HG03280 (cell line): ENCODE measurements around the gene EDC3.
"Not testable (repeated sequence)": the region's sequence is repeated elsewhere in the genome, so short reads cannot be mapped to it uniquely, and the experiment has no call there.

Experiments
- ATAC-seq: cut with Tn5 transposase; IDR thresholded peaks from one replicate; pipeline ENCODE4 v1.9.1; 2021; ENCODE audit warnings: mild to moderate bottlenecking, moderate library complexity; ENCODE audit not compliant: unreplicated experiment

The EDC3 gene

DNA sequence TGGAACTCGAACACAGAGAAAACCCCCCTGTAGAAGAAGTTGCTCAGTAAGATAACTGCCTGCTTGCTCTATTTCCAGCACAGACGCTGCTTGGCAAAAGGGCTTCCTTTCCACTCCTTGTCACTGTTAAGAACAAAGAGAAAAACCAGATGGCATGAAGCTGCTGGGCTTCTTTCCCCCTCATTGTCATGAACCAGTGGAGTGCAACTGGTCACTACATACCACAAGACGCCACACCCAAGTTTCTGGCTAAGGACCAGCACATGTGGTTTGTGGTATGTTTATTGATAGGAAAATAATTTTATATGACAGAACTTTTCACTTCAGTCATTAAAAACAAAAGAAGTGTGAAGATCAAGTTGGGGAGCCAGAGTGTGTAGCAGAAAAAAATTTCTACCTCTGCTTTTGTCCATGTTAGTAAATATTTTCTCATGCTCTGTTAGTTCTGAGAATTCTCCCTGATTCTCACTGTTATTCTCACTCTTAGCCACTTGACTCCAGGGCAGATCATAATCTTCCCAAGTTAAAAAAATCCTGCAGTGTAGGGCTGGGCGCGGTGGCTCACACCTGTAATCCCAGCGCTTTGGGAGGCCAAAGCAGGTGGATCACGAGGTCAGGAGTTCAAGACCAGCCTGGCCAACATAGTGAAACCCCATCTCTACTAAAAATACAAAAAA, 42.3 kb downstream of the EDC3 start:
- ATAC-seq = no peak

DNA sequence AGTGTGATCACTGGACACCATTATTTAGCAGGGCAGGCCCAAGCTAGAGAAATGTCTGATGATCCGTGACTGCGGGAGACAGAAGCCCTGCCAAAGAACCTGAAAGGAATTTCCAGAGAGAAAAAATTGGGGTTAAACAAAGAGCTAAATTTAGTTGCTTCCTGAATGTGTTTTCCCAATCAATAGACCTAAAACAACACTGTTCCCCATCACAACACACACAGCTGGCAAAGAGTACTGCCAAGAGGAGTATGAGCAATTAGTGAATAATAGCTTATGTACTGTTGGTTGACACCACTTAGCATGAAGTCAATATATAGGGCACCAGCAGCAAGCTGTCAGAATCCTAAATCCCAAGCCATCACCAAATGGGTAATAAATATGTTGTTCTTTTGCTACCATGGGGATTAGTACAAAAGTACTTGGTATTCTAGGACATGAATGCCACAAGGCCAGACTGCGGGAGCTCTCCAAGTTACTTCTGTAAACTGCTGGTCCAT, 44.5 kb downstream of the EDC3 start:
- ATAC-seq = no peak

DNA sequence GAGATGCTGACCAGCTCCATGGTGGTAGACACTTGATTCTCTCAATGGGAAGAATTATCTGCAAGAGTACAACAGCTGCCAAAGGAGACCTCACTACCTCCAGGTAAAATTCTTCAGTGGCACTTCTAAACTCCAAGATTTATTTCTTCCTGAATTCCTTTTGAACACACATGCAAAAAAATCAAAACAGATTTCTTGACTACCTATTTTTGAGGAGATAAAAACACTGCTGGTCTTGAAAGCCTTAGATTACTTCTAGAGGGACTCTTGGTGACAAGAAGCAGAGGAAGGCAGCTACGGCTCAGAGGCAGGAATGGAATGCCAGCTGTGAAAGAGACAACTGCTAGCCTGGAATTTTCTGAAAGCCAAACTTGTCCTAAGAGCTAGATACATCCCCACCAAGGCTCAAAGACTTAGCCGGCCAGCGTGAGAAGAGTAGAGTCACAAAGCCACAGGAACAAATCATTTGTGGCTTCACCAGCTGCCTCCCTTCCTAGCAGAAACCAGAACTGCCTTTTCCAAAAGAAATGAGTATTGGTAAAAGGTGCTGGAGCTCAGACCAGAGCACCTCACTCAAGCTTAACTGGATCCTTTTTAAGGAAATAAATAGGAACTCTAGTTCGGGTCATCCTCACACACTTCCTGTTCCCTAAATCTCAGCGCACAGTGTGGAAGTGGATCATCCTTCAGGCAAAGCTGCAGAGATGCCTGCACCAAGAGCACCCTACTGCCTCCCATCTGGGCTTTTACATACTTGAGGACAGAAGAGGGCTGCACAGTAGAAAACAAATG, 47.6 kb downstream of the EDC3 start:
- ATAC-seq = no peak

DNA sequence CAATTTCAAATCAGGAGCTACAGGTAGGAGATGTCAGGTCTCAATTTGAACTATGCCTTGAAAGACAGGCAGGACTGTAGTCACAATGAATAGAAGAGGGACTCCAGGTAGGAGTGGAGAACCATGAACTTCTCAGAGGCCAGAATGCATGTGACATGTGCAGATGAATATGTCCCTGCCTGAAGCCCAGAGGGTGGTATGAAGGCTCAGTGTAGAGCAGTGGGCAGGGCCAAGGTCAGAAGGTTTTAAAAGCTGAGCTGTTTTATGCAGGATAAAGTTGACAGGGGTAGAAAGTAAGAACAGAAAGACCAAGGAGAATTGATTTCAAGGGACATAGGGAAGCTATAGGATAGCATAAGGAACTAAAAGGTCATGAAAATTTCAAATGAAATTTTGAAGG, 49.3 kb downstream of the EDC3 start:
- no peak for ATAC-seq

DNA sequence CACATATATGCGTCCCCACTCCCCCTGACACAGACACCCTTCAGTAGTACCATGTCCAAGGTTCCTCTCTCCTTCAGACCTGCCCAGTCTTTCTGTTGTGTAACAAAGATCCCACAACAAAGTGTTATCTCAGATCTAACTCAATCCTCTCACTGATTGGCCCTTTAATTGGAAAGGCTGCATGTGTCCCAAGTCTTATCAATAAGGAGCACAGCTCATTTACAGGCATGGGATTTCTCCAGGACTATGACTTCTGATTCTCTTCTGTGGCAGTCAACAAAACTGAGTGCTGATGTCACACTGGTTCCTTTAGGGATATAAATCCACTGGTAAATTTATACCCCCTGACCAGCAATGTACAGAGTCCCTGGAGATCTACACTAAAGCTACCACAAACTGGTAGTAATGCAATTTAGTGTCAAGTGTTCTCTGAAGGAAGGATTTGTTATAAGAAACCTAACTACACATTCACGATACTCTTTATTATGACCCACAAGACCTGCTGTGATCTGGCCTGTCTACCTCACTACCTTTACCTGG, 52.1 kb downstream of the EDC3 start:
- no peak for ATAC-seq

DNA sequence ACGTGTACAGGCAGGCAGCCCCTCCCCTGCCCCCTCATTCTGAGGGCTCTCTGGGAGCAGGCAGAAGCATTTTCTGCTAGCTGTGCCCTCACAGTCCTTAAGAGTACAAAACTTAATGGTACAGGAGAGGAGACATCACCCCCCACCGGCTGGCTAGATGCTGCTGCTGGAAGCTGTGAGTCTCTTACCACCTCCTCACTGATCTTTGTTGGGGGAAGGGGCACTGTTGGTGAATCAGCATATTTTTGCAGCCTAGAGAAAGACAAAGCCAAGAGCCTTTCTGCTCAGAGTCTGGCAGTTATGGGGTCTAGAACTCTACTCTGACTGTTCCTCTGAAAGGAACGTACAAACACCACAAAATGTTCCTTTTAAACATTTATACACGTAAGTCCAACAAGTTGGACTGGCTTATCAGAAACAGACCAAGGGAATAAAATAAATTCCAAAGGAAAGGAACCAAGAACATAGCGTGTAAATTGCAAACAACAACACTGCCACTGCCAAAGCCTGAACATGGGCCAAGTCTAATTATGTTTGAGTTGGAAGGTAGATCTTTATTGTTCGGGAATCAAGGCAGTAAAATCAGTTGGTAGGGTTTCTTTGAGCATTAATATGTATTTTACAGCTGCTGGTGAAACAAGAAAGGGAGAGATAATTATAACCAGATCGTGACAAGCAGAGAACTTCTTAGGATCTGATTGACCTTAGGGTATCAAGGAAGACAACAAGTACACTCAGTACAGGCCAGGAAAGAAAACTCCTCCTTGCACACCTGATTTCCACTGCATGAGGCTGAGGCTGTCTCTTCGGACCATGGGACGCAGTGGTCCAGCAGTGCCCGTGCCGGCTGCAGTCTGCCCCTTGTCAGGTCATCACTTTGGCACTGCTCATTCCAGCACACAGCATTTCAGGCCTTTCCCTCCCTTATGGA, 52.8 kb downstream of the EDC3 start:
- no peak for ATAC-seq

DNA sequence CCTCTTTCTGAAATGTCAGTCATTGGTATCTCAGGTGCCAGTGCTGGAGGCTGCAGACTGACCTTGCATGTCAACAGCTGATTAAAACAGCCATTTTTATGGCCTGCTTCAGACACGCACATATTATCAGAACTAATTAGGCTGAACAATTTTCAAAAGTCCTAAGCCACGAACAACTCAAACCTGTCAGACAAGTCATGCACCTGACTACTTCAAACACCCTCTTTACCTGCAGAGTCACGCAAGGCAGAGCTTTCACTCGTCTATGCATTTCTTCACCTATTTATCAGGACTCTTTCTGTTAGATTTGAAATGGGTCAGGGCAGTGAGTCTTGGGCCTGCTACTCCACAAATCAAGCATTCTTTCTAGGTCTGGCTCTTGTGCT, 53.5 kb downstream of the EDC3 start:
- no peak for ATAC-seq

DNA sequence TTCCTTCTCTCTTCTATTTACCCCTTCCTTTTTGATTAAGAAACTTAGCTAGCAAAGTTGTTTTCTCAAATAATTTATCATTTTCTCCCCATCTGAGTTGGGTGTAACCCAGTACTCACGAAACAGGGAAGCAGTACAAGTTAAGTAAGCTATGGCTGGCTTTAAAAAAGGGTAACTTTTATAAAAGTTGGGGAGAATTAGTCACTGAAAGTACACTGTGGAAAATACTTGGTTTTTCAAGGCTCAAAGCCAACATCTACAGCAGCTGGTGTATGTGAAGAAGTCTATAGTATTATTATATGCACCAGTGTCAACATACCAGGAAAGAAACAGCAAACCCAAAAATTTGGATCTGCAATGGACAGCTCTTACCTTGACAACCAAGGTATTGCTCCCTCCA, 54.7 kb downstream of the EDC3 start:
- ATAC-seq = no peak

DNA sequence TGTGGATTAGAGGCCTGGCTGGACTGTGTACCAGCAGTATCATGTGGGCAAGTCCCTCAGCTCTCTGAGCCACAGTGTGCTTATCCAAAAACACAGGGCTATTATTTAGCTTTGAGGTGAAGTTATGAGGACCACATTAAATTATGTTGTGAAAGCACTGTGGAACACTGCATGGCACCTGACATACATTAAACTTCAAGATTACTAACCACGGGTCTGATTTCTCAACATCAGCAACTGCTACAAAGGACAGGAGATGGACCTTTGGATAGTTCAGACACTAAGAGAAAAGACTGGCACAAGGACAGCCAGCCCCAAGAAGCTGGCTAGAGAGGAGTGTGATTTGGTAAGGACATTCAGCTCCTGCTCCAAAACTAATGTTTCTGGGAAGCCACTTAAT, 58.8 kb downstream of the EDC3 start:
- no peak for ATAC-seq

DNA sequence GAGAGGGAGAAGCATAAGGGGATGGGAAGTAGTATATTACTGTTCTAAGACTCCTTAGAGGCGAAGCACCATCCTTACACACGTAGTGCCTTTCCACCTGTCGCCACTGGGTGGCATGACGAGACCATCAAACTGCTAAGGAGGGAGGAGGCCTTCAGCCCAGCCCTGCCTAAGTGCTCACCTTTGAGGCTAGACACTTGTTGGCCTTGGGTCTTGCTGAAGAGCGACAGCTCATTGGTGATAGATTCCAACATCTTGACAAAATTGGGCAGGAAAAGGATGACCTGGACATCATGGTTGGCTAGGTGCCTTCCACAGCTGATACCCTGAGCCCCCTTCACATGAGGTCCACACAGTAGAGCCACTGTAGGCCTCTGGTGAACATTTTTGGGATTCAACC, 60.6 kb downstream of the EDC3 start:
- ATAC-seq = no peak

DNA sequence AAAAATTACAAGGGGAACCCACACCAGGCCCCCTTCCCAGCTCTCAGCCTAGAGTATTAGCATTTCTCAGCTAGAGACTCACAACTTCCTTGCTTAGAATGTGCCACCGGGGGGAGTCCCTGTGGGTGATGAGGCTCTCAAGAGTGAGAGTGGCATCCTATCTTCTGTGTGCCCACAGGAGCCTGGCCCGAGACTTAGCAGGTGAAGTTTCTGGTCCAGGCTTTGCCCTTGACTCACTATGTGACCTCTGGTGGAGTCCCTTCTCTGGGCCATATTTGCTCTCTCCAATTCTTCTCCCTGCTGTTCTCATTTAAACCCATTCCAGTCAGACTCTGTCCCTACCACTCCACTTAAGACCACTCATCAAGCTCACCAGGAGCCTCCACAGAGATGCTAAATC, 62.0 kb downstream of the EDC3 start:
- no peak for ATAC-seq

DNA sequence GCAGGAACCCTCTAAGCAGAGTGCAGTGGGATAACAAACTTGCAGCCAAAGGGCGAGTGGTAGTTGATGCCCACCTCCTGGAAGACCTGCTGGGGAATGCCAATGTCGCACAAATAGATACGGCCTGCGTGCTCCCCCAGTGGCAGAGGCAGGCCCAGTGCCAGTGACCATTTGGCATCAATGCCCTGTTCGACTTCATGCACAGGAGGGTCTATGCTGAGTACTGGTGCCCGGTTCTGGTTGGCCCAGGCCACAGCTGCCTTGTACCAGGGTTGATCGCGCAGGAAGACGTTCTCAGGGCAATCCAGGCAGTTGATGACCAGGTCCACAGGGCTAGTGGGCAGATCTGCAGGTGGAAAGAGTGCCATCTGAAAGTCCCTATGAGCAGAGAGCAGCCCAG, 63.2 kb downstream of the EDC3 start:
- no peak for ATAC-seq

DNA sequence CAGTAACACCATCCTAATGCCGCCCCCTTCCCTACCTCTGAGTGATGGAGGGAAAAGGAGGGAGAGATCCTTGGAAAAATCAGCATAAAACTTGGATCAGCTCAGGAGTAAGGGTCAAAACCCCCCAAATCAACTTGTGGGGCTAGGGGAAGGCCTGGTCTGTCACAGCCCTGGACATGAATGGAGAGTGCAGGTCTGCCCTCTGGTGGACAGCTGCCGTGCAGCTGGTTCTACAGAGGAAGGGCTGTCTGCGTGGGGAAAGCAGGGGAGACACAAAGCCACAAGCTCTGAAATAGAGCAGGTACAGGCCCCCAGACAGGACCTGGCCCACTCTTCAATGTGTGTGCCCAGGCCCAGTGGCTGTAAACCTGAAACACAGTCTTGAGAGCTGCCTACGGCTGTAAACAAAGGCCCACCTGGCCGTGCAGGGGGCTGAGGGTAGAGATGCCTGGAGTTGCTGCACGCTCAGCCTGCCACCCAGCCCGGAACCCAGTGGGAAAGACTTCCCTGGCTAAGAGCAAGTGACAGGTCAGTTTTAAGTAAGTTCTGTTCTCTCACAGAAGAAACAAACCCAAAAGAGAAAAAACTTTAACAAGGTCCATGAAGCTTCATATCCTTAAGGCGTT, 63.8 kb downstream of the EDC3 start:
- no peak for ATAC-seq

DNA sequence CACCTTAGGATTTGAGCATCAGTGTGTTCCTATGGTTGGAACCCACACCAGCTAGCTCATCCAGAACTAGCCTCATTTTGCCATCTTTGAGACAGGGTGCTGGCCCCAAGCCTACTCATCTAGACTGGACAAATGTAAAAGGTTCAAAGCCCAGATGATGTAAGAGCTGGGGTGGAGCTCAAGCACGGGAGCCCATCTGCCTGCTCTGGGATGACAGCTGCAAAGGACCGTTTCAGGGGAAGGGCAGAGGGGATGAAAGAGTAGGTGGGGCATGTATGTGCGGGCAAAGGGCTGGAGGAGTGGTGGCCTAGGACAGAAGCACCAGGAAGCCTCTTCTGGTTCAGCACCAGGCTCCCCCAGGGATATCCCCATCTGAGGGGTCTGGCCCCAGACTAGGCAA, 64.4 kb downstream of the EDC3 start:
- no peak for ATAC-seq

DNA sequence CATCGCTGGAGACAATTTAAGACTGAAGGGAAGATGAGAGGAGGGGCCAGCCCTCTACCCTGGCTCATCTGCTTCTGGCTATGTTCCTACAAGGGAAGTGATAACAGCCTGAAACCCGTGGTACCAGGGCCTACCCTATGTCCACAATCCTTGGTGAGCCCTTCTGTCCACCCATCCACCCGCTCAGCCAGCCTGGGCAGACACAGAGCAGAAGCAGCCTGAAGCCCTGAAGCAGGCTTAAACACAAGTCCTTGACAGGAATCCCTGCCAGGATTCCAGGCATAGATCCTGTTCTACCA, 64.8 kb downstream of the EDC3 start:
- no peak for ATAC-seq

DNA sequence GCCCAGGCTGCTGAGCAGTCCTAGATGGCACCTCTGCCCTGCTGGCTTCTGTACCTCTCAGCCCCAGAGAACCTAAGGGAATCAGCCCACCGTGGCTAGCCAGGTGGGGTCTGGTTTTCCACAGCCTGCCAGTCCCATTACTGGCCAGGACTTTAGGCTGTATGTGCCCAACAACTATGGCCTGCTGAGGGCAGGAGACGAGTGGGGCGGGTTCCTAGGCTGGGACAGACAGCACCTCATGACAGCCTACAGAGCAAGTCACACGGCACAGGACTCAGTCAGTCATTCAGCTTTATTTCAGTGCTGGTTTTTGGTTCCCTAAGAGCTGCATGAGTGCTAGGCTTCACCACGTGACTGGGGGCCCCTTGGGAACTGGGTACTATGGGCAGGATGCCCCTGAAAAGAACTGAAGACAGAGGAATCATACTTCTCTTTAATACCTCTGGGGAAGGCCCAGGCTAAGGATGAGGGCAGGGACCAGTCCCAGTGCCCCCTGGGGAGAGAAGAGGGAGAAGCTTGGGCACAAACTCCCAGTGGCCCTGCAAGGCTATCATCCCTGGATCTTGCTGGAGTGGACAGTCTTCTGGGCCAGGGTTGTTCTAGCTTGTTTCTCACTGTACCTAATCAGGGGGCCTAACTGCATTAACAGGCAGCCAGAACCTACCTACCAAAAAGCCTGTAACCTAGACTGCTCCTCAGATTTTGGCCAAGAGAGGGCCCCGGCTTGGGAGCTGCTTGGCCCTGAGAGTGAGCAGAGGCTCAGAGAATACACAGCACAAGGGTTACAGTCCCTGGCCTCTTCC, 65.3 kb downstream of the EDC3 start:
- no peak for ATAC-seq

DNA sequence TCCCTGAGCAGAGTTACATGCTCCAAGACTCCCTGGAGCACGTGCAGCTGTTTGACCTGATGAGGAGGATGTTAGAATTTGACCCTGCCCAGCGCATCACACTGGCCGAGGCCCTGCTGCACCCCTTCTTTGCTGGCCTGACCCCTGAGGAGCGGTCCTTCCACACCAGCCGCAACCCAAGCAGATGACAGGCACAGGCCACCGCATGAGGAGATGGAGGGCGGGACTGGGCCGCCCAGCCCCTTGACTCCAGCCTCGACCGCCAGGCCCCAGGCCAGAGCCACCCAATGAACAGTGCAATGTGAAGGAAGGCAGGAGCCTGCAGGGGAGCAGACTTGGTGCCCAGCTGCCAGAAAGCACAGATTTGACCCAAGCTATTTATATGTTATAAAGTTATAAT, 66.1 kb downstream of the EDC3 start:
- not testable (repeated sequence) for ATAC-seq

DNA sequence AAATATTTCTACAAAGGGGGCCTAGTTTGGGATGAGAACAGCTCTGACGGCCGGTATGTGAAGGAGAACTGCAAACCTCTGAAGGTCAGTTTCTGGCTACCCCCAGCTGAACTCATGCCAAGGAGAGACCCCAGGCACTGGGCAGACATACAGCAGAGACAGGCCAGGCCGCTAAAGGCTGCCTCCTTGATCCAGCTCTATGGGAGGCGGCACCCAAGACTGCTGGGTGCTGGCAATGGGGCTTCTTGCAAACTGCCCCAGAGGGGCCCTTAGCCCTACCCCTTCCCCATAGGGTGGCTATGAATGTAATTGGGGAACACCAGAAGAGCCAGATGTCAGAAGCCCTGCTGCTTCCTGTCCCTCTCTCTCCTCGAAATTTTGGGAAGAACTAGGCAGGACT, 66.9 kb downstream of the EDC3 start:
- no peak for ATAC-seq

DNA sequence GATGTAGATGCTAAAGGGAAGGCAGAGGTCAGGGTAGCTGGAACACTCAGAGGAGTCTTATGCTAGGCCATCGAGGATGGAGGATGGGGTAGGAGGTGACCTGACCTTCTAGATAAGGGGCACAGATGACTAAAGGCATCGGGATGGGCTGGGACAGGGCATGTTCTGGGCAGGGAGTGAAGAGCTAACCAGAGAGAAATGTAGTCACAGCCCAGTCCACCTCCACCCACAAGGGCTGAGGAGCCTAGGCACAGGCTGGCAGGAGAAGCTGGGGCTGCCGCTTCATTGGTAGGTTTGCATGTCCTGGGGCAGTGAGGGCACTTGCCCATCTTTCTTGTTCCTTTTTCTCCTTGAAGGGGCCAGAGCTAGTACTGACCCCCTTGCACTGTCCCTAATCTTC, 67.6 kb downstream of the EDC3 start:
- ATAC-seq = no peak

DNA sequence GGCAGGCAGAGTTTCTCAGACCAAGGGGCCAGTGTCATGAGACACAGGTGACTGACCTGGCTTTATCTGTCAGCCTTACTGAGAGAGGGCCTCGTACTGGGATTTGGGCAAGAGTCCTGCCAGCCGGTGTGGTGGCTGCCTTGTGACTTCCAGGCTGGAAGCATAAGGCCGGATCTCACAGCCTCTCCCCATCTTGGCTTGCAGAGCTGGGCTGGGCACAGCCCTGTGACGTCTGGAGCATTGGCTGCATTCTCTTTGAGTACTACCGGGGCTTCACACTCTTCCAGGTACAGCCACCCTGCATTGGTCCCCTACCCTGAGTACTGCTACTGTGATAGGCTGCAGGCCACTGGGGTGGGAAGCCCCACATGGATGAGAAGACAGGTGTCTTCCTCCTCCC, 68.1 kb downstream of the EDC3 start:
- ATAC-seq = no peak
